GM21786 (cell line): ENCODE data around the gene TUBB1.
"Not testable (repeated sequence)": the region's sequence is repeated elsewhere in the genome, so short reads cannot be mapped to it uniquely, and the experiment has no call there.

ENCODE experiments used
- ATAC-seq: cut with Tn5 transposase; IDR thresholded peaks from one replicate; pipeline ENCODE4 v1.9.1; 2021; ENCODE audit not compliant: unreplicated experiment

The TUBB1 gene

DNA sequence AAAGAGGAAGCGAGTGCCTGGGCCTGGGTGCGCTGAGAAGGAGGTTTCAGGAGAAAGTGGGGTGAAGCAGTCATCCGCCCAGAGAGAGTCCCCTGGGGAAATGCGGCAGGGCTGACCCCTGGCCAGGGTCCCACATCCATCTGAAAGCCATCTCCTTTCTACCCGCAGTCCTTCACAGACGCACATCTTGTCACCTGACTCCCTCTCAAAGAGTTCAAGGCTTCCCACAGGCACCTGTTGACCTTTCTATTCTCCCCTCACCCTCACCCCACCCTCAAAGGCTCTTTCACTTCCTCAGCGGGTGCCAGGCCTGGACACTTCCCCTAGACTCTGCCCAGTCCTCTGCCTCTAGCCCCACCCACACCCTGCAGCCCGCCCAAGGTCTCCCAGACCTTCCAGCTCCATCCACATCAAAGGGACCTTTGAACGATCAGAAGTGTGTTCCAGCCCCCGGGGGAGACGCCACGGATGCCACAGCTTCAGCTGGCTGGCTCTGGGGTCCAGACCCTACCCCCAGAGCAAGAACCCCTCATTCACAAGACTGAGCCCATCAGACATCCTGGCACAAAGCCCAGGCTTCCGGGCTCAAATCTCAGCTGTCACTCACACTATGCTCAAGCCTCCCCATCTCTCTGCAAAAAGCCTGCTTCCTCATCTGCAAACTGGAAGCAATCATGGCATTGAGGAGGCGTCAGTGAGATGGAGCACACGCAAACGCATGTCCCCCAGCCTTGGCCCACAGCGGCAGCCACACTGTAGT lies 14.3 kb upstream of the TUBB1 start:
- ATAC-seq, result peak; percentile 60

DNA sequence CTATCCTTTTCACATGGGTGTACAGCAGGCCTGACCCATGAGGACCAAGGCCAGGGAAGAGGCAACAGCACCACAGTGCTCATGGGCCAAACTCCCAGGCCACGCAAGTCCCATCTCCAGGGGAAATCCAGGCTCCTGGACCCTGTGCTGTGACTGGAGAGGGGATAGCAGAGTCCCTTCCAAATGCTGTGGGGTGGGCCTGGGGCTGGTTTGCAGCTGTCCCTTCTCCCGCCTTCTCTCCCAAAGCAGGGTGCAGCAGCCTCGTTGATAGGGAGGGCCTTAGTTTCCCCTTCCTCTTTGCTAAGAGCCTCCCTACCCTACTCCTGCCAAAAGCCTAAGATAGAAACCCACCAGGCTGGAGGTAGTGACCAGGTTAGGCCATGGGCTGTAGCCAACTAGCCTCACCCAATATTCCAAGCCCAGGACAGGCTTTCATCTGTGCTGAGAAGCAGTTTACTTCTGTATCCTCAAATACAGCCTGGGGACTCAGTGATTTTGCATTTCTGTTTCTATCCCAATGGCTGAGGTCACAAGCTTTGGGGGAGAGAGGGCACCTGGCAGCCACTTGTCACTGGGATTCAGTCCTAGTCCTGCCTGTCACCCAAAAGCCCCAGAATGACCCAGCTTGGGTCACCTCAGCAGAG lies 13.6 kb upstream of the TUBB1 start:
- ATAC-seq, result no peak

DNA sequence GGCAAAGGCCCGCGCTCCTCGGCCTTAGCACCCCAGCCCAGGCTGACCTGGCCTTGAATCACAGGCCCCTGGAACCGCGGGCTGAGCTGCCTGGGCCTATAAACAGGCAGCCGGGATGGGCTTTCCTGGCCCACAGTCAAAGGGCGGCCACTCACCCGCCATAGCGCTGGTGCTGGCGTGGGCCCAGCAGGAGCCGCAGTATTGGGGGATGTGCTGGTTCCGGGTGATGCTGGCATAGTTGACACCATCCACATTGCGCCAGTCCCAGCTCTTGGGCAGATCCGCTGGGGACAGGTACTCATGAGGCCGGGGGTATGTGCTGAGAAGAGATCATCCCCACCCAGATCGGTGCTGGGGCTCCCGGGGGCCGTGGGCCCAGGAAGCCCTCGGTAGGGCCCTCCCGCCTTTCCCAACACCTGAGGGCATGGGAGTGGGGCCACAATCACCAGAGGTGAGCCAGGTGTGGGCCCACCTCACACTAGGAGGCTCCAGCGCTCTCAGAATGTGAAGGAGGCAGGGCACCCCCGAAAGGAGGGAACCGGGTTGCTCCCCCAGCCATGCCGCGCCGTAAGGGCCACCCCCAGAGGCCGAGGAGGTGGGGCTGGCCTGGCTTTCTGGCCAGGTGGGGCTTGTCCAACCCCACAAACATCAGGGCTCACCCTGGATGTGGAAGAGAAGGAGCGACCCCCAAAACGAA lies 12.9 kb upstream of the TUBB1 start:
- ATAC-seq, result no peak

DNA sequence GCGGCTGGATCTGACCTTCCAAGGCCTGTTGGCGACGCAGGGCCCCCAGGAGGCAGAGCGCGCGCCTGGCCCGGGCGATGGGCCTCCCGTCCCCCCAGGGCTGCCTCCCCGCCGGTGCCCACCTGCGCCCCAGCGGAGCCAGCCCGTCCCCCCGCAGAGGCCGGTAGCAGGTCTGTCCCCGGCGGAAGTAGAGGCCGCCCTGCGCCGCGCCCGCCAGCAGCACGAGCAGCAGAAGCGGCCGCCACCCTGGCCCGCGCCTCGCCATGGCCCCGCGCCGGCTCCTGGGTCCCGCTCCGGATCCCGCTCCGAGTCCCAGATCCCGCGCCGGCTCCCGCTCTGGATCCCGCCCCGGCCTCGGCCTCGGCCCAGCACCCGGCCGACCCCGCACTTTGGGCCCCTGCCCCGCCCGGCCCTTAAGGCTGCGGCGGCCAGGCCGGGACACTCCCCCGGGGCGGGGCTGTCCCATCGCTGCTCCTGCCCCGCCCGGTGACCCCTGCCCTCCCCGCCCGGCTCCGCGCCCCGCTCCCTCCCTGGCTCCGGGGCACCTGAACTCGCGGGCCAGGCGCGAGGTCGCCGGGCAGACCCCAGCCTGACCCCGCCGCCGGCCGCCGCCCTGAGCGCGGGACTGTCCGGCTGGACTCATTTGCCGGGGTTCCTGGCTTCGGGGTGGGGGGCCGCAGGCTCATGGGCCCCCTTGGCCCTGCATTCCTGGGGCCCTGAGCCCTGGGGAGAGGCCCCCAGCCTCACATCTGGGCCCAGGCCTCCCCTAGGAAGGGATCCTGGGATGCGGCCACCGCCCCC lies 12.2 kb upstream of the TUBB1 start, which contains the start of gene CTSZ:
TSS of gene CTSZ (minus strand) at position 391 of the 801 bp plus-strand sequence. CDS start at position 265, 126 bp downstream.
- ATAC-seq, result no peak

DNA sequence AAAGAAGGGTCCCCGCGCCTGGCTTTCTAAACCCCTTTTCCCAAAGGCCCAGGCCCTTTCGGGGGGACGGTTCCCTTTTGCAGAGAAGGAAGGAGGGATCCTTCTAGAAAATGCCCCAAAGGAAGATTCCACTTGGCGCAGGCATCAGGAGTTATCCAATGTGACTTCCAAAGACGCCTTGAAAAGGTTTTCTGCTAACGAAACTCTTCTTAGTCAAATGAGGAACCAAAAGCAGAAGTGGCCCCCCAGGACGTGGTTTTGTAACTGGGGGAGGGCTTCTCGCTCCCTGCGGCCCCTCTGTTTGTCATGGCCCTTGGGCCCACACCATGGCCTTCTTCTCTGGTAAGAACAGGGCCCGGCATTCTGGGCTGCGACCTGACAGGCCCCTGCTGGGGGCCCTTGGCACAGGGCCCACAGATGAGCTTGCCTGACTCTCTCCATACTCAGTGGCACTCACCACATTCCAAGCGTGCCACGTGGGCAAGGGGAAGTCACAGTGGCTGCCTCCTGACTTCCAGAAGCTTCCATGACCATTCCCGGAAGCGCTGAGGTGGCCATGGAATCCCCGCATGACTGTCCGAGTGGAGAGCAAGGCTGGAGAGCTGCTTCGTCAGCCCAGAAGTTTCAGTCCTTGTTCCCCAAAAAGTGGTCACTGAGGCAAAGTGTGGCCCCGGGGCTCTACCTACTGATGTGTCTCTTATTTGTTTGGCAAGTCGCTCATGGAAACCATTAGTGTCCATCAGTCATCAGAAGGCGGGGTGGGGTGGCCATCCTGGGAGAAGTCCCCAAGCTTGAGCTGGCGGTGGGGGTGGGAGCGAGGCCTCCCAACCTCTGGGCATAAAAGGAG lies 11.3 kb upstream of the TUBB1 start:
- ATAC-seq, result peak; percentile 31

DNA sequence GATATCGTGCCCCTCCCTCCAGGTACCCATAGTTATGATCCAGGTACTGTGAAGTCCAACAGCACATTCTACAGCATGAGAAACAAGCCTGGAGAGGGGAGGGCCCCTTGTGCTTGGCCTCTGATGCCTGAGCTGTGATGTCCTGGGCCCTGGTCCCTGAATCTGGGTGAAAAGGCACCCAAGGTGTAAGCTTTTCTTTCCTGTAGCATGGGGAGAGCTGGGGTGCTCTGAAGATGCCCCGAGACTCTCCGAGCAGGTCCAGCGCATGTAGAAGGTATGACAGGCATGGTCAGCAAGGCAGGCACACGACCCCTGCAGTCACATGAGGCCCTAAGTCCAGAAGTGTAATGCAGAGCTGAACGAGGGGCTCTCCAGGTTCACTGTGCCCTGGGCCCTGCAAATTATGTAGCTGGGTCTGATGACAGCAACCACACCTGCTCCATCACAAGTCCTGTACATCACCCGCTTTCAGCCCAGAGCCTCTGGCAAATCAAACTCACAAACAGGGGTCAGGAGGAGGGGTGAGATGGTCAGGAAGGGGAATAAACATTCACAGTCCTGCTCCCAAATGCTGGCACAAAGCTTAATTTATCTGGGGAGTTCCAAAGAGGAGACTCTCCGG lies 10.4 kb upstream of the TUBB1 start:
- ATAC-seq, result no peak

DNA sequence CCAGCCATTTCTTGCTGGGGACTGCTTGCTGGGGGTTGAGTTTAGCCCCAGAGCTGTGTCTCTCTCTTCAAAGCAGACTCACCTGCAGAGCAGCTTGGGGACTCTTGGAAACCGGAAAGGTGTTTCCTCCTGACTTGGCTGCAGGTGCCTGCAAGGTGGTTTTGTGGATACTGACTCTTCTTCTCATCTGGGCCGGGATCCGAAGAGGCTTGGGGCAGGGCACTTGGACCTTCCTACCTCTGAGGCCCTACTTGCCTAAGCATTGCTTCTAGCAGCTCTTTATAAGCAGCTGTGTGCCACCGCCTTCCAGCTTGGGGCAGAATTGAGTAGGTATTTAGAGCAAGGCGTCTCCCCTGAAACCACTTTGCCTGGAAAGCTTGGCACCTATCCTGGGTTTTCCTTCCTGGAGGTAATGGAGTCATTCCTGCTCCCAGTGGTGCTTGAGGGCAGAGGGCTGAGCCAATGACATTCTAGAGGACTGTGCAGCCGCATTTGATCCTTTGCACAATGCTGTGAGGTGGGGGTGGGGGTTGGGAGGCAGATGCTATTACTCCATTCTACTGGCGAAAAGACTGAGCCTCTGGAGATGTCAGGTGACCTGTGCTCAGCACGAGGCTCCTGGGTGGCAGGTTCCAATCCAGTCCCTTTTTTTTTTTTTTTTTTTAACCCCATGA lies 8.8 kb upstream of the TUBB1 start:
- ATAC-seq, result no peak

DNA sequence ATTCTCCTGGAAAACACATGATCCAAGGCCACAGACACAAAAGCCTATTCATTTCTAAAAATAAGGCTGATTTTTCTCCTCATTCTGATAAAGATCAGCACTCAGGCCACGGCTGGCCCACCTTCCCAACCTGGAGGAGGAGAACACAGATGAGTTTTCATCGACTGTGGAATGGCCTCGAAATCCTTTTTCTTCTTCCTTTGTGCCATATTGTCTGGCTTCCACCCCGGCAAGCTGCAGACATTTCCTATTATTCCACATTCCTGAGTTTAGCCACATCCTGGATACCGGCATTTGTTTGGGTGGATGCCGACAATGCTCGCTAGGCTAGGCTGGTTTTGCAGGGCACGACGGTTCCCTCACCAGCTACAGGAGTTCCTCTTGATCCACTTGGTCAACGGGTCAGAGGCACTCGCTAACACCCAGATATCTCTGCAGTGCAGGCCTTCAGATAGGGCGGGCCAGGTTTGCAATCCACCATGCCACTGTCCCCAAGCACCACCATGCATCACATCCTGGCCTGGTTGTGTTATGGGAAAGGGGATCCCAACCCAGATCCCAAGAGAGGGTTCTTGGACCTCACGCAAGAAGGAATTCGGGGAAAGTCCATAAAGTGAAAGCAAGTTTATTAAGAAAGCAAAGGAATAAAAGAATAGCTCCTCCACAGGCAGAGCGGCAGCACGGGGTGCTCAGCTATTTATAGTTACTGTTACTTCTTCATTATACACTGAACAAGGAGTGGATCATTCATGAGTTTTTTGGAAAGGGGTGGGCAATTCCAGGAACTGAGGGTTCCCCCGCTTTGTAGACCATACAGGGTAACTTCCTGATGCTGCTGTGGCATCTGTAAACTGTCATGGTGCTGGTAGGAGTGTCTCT lies 8.0 kb upstream of the TUBB1 start:
- ATAC-seq, result no peak

DNA sequence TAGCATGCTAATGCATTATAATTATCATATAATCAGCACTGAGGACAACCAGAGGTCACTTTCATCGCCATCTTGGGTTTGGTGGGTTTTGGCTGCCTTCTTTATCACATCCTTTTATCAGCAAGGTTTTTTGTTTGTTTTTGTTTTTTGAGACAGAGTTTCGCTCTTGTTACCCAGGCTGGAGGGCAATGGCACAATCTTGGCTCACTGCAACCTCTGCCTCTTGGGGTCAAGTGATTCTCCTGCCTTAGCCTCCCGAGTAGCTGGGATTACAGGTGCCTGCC lies 7.4 kb upstream of the TUBB1 start:
- ATAC-seq, result not testable (repeated sequence)

DNA sequence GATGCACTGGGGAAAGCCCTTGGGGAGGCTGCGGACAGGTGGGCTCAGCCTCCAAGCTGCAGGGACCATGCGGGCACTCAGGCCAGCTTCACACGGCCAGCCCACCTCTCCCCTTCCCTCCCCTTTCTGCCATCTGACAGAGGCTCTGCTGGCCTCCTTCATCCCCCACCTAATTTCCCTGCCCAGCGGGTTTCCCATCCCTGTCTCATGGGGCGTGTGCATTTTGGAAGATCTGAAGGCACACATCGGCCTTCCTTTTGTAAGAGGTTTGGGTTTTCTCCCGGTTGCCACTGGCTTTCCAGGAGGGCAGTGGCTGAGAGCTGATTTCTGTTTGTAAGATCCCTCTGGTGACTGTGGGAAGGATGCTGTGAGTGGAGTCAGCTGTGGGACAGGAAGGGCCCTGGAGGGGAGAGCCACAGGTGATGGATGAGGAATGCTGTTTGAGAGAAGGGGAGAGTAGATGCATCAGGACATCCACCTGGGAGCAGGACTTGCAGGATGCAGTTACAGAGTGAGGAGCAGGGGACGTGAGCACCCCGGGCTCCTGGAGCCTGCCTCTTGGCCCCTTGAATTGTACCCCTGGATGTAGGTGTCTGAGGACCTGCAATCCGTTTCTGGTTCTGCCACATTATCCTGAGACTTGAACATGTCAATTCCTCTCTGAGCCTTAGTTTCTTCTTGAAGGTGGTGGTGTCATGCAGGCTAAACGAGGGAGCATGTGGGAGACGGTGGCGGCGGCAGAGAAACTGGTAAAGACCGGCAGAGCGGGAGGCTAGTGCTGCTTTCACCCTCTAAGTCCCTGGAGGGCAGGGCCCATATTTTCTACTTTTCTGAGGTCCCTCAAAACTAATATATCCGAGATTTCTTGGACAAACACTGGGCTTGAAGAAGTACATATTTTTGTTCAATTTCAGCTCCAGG lies 5.9 kb upstream of the TUBB1 start:
- ATAC-seq, result no peak

DNA sequence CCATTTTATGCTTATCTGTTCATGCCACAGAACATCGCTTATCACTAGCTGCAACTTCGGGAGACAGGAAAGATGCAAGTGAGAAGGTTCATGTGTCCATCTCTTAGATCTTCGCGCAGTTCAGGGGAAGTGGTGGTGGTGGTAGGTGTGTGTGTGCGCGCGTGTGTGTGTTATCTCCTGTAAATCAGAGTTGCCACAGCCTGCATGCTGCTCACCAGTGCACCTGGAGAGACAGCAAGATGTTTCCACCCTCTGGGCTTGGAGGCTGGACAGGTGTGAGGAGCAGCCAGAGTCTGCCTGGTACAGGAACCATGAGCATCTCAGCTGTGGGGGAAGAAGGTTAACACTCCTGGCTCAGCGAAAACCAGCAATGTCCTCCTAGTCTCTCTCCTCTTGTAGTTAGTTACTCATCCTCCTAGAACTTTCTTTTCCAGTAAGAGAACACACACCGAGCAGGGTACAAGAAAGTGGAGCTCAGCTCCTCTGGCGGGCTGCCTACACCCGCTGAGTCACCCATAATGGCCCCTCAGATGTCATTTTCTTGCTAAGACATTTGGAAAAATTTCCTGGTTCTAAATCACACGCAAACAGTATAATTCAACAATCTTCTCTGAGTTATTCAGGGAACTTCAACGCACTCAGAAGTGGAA lies 5.1 kb upstream of the TUBB1 start:
- no peak for ATAC-seq

DNA sequence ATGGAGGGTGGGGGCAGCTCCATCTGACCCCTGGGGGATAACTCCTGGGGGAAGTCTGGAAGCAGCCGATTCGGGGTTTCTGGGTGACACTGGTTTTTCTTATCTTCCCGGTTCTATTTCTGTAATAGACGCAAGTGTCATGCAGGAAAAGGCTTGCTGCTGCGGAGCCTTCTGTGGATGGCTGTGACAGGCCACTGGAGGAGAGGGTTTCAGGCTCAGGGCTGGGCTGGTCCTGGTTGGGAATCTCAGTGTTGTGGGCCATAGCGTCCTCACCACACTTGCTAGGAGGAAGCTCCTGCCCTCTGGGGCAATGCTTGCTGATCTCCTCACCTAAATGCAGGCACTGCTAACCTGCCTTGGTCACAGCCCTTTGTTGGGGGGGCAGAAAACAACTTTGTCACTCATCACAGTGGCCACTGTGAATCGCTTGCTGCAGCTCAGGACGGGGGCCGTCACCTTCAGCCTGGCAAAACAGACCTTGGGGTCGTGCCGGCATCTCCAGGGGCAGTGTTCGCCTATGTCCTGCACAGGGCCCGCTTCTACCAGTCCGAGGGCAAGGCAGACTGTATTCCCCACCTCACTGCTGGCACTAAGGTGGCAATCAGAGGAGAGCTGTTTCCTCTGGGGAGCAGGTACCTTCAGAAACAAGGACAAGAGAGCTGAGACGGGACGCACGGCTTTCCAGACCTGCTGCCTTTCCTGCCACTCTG lies 4.4 kb upstream of the TUBB1 start:
- no peak for ATAC-seq

DNA sequence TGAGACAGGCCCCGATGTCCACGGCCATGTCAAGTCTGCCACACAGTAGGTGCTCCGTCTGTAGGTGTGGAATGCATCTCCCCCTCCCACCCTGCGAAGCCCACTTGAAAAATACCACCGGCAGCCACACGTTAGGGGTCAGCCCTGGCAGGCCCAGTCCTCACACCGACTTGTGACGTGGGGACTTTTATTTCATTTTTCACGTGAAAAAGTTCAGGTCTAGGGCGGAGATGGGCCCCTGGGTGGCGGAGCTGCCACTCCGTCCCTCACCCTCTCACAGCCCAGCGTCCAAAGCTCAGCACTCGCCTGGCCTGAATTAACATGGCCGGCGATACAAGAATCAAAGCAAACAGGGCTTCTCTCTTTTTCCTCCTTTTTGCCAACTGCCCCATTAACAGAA lies 3.8 kb upstream of the TUBB1 start:
- ATAC-seq, result no peak

DNA sequence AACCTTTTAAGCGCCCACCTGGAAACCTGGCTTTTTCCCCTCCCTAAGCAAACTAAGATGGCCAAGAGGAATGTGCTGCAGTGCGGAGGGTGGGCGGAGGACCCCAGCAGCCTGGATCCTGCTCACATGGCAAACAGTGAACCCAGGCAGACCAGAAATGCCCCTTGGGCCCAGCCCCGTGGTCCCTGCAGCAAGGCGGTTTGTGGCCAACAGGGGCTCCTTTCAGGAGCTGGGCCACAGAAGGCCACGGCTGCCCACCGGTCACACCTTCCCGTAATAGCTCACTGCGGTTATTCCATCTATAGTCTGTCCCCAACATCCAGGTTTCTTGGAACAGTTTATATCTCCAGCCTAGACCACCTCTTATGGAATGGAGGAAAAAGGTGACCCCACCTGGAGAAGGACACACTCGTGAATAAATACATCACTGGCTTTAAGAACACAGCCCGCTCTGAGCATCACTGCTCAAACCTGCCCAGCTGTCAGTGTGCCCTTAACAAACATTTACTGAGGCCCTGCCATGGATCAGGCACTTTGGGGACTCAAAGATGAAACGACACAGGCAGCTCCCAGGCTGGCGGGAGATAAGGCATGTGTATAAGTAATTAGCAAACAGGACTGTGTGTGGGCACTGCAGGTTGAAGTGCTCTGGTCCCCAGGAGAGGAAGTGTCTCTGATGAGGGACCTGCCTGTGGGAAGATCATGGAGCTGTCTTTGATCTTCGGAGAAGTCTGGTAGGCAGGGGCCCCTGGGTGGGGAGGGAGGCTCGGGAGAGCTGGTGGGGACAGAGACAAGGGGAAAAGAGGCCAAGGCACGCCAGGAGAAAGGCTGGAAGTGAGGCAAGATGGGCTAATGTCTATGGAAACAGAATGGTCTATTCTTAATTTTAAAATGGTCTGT lies 3.2 kb upstream of the TUBB1 start:
- no peak for ATAC-seq

DNA sequence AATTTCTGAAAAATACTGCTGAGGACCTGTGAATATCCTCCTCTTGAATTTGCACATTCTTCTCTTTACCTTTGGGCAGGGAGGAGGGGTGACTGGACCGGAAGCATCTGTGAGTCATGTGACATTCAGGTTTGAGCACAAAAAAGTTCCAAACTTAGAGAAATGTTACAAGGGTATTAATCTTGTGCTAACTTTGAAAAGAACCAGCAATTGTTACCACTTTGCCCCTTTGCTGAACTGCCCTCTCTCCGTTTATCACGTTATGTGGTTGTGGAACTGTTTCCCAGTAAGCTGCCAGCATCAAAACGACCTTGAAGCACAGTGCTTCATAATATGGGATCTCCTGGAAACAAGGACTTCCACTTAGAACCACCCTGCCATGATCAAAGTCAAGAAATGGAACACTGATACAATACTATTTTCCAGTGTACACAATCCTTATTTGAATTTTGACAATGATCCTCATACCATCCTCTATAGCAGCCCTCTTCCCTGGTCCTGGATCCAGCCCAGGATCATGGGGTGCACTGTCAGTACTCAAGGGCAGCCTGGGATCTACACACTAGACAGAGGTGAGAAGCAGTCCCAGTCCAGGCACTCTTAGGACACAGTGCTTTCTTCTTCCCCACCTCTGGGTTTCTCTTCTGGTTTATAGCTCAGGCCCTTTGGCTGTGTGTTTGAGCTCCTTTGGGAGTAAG lies 2.3 kb upstream of the TUBB1 start:
- no peak for ATAC-seq
